Measurements from ENCODE around the gene CNDP2.

CNDP2 gene

DNA sequence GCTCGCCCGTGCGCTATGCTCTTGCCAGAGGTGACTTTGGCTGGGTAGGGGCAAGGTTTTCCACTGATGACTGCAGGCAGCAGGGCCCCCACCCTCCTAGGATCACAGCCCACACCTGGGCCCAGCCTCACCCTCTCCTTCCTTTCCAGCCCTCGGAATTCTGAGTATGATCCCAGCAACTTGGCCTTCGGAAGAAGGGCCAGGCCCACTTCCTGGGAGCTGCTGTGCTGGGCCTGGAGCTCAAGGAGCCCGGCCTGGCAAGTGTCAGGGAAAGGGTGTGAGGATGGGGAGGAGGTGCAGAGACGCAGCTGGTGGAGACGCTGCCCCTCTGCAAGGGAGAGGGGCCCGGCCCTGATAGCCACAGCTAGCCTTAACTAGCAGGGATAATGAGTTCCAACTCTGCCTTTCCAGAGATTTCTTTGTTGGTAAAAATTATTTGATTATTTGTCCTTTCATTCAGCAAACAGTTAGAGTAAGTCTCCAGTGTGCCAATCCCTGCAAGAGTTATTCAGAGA, 36.4 kb downstream of the CNDP2 start:
- DNase-seq (ENCODE audit: extremely low read depth in 1 of 2, low read depth in 1 of 2): no peak

- no peak for DNase-seq (ENCODE audit: extremely low read depth in 1 of 2, low read depth in 1 of 2)
Measured at GRCh38 chr18:74533666-74534065, 37.5 kb downstream of the CNDP2 start.

GRCh38 chr18:74534150-74534969, 38.2 kb downstream of the CNDP2 start, which contains the start of gene CNDP1:
Gene CNDP1 (plus strand): TSS chr18:74534500. CDS start chr18:74534668, 168 bp downstream.
- no peak for DNase-seq (ENCODE audit: extremely low read depth in 1 of 2, low read depth in 1 of 2)

GRCh38 chr18:74534981-74535649, 39.0 kb downstream of the CNDP2 start:
- DNase-seq (ENCODE audit: extremely low read depth in 1 of 2, low read depth in 1 of 2): no peak

GRCh38 chr18:74539289-74539688, 43.1 kb downstream of the CNDP2 start:
- no peak for DNase-seq (ENCODE audit: extremely low read depth in 1 of 2, low read depth in 1 of 2)

DNA sequence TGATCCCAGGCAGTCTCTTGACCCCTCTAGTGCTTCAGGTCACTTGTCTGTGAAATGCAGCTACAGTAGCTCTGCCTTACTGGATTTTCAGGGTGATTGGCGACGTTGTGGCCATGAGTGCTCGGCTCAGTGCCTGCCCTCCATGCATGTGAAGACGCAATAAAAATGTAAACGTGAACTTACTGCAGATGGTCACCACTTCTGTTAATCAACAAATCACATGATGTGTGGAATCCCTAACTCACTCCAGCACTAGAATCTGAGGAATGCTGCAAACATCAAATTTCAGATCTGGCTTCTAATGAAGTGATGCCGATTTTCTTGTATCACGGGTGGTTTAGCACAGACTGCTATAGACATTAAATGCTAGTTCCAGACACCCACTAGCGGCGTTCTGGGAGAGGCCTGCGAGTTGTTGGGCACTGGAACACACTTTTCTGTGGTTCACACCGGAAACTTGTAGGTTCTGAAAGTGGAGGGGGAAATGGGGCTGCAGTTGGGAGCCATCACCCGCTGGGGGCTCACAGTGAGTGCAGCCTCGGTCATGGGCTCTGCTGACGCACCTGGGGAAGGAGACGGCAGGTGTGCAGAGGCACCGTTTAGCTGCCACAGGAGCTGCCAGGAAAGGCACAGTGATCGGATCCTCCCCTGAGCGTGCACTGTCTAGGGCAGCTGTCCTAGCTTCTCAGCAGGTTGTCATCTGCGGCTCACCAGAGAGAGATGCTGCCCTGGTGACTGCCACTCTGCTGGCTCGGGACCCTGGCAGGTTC, 44.7 kb downstream of the CNDP2 start:
- DNase-seq (ENCODE audit: extremely low read depth in 1 of 2, low read depth in 1 of 2): no peak

DNA sequence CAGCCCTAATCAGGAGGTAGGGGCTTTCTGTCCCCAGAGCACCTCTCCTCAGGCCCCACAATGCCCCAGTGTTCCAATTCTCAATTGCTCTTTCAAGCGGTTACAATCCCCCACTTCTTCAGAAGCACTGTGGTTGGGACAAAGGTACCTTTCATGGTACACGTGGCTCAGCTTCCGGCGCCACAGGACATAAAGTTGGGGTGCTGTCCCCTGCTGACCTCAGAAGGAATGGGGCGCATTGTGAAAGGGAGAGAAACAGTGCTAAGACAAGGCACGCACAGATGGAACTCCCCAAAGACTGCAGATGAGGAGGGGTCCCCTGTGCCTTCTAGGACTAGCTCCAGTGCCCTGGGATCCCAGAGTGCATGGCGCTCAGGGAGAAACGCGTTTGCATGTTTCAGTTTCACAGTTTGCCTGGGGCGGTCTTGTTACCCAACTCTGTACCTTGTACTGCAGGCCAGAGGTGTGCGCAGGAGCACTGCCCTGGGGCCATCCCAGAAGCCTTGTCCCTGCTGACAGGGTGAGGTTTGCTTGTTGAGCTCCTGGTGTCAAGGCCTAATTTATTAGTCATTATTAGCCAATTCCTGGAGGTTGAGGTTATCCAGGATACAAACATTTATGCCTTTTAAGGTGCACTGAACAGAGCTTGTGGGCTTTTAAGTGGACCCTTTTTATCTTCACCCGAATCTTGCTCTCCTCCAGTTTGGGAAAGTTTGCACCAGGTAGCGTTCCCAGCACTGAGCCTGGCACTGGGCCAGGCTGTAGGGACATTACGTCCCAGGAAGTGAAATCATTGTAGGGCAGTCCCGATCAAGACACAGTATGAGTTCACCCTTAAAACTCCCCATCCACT, 45.8 kb downstream of the CNDP2 start:
- no peak for DNase-seq (ENCODE audit: extremely low read depth in 1 of 2, low read depth in 1 of 2)

- DNase-seq (ENCODE audit: extremely low read depth in 1 of 2, low read depth in 1 of 2): no peak
Measured at GRCh38 chr18:74544898-74545297, 48.7 kb downstream of the CNDP2 start.

DNA sequence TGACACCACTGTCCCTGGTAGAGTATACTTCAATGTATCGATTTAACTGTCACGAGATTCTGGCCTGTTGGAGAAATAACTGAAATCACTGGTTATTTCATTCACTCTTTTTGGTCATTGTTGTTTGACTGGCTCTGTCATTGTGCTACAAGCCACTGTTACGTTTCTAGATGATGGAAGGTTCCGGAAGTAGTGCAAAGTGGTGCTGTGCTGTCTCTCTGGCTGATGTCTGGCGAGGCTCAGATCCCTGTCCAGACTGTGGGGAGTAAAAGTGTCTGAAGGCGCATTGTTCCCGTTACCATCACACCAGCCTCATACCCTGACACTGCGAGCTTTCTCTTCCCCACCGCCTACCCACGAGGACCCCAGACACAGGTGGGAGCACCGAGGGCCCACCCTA, 49.8 kb downstream of the CNDP2 start:
- DNase-seq (ENCODE audit: extremely low read depth in 1 of 2, low read depth in 1 of 2): no peak

DNA sequence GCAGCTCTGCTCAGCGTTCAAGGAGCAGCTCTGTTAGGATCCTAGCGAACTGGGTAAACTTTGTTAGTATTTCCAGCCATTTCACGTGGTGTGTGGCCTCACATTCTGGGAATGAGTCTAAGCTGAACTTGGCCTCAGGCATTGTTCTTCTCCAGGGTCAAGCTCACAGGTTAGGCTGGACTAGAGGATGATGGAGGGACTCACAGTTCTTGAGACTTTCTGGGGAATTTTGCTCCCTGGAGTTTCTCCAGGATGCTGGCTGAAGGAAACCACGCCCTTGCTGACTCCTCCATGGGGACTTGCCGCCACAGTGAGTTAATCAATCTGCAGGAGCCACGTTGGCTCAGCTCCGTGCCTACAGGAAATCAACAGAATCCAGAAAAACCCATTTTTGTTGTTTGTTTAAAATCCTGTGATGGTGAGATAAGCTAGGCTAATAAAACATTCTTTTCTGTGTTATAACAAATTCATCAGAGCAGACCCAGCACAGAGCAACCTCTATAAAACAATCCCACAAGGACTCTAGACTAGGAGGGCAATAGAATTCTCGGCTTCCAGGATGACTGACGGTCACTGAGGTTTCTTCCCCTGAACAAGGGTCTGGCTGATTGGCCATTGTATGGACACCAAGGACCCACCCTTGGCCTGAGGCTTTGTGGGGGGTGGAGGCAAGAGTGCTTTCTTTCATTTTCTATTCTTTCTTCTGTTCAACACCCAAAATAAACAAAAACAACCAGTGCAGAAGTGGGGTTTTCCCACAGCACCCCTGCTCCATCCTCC, 50.8 kb downstream of the CNDP2 start:
- DNase-seq (ENCODE audit: extremely low read depth in 1 of 2, low read depth in 1 of 2): no peak

DNA sequence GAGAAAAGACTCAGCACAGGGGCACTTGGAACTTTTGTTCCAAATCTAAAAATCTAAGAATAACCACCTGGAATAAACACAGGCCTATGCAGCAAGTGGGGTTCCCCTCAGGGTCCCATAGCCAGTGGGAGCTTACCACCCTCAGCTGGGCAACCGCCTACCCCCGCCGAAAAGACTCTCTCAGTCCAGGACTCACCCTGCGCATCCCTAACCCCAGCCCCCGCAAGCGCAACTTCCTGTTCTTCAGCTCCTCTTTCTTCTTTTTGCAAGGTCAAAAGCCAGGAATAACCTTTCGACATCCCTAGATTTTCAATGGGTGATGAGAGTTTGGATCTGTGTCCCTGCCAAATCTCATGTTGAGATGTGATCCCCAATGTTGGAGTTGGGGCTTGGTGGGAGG, 51.7 kb downstream of the CNDP2 start:
- DNase-seq (ENCODE audit: extremely low read depth in 1 of 2, low read depth in 1 of 2): no peak

DNA sequence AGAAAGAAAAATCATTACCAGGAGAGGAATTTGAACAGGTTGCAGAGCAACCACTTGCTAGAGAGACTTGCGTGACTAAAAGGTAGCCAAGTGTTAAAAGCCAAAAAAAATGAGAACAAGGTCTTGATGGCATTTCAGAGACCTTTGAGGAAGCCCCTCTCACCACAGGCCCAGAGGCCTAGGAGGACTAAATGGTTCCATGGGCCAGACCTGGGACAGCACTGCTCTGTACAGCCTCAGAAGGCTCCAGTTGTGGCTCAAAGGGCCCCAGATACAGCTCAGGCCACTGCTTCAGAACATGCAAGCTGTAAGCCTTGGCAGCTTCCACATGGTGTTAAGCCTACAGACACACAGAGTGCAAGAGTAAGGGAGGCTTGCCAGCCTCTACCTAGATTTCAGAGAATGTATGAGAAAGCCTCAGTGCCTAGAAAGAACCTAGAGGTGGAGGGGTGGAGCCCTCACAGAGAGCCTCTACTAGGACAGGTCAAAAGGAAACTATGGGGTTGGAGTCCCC, 53.5 kb downstream of the CNDP2 start:
- DNase-seq (ENCODE audit: extremely low read depth in 1 of 2, low read depth in 1 of 2): no peak

DNA sequence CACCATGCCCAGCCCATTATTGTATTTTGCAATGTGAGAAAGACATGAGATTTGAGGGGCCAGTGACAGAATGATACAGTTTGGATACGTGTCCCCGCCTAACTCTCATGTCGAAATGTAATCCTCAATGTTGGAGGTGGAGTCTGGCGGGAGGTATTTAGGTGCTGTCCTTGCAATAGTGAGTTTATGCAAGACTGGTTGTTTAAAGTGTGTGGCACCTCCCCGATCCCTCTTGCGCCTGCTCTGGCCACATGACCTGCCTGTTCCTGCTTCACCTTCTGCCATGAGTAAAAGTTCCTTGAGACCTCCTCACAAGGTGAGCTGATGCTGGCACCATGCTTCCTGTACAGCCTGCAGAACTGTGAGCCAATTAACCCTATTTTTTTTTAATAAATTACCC, 54.7 kb downstream of the CNDP2 start:
- no peak for DNase-seq (ENCODE audit: extremely low read depth in 1 of 2, low read depth in 1 of 2)

DNA sequence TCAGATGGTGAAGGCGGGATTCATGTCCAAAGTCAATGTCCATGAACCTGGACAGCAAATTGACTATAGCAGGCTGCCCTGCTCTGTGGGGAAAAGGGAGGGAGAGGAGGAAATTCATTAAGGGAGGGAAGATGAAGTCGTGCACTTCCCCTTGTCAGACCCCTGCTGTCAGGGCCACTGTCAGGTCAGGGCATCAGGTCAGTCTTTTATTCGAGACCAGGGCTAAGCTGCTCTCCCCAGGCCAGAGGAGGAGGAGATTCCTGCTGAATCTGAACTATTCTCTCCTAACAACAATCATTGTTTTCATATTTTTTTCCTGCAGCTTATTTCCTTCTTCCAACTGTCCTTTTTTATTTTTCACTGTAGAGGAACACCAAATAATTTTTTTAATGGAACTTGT, 55.3 kb downstream of the CNDP2 start:
- no peak for DNase-seq (ENCODE audit: extremely low read depth in 1 of 2, low read depth in 1 of 2)

- DNase-seq (ENCODE audit: extremely low read depth in 1 of 2, low read depth in 1 of 2): peak; percentile 39 to 62
Measured at GRCh38 chr18:74551936-74552555, 55.9 kb downstream of the CNDP2 start.

- no peak for DNase-seq (ENCODE audit: extremely low read depth in 1 of 2, low read depth in 1 of 2)
Measured at GRCh38 chr18:74556126-74556525, 60.0 kb downstream of the CNDP2 start.

- no peak for DNase-seq (ENCODE audit: extremely low read depth in 1 of 2, low read depth in 1 of 2)
Measured at GRCh38 chr18:74558096-74558495, 61.9 kb downstream of the CNDP2 start.

DNA sequence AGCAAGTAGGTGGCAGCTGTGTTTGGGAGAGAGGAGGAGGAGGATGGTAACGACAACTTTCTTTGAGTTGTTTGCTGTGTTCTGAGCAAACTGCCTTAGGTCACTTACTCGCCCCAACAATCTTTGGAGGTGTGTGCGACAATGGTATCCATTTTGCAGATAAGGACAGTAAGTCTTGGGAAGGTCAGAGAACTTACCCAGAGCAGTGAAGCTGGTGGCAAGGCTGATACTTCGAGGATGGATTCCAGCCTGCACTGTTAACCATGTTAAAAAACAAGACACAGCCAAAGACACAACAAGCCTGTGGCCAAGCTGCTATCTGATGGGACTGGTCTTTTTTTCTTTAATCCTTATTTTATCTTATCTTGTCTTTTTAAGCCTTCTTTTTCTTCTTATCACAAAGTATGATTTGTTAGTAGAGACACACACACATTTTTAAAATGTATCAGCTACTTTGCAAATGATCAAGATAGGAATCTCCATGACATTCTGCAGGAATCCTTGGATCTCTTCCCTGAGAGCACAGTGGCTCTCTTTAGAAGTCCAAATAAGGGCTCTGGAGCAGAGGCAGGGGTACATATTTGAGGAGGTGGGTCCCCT, 66.1 kb downstream of the CNDP2 start:
- DNase-seq (ENCODE audit: extremely low read depth in 1 of 2, low read depth in 1 of 2): no peak

- no peak for DNase-seq (ENCODE audit: extremely low read depth in 1 of 2, low read depth in 1 of 2)
Measured at GRCh38 chr18:74562775-74563174, 66.6 kb downstream of the CNDP2 start.

All from activated CD8-positive, alpha-beta memory T cell treated with anti-CD3 and anti-CD28 coated beads for 1 hour (primary cell).